Measurements from ENCODE around the gene MAST4.
"Not testable (repeated sequence)": the region's sequence is repeated elsewhere in the genome, so short reads cannot be mapped to it uniquely, and the experiment has no call there.

The MAST4 gene

DNA sequence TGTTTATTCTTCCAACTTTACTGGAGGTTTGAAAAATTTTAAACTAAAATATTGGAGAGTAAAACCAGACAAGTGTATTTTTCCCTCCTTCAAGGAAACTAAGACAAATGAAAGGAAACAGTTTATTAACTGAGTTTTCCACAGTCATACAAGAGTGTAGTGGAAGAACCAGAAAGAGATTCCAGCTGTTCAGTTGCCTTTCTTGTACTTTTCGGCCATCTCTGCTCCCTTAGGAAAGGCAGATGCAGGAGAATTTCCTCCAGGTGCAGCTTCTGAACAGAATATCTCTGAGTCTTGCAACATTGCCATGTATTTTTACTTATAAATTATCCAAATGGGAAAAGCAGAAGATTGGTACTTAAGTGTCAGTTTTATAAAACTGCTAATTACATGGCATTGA, 217.1 kb downstream of the MAST4 start:
- no peak for DNase-seq (ENCODE audit: low spot score)

DNA sequence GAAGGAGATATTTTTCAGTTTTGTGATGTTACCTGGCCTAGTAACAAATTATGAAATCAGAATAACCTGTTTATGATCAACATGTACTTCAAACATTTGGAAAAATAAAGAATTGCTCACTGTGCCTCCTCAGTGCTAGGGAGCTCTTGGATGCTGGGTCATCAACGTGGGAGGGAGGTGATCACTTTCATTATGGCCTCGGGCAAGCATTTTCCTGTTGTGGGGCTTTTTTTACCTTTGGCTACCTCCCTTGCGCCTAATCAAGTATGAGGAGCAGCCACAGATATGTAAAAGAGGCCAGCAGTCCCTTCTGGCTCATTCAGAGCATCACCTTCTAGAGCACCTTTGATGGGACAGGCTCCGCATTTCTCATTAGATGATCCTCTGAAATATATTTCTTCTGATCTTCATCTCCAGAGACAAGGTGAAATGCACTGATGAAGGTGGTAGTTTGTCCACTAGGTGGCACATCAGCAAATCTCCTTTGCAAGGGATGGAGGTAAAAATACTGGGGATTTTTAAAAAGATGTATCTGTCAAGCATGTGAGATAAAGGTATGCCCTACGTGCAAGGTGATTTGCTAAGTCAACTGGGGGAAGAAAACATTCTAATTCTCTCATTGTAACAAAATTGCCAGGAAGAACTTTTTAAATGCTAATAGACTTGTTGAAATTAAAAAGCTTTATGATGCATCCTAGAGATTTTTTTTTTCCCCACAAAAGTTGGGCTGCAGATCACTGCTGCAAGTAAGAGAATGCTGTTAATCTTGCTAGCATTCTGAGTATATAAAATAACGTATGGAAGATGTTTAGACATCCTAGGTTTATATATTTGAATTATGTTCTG, 218.2 kb downstream of the MAST4 start:
- peak; percentile 30 for DNase-seq (ENCODE audit: low spot score)

DNA sequence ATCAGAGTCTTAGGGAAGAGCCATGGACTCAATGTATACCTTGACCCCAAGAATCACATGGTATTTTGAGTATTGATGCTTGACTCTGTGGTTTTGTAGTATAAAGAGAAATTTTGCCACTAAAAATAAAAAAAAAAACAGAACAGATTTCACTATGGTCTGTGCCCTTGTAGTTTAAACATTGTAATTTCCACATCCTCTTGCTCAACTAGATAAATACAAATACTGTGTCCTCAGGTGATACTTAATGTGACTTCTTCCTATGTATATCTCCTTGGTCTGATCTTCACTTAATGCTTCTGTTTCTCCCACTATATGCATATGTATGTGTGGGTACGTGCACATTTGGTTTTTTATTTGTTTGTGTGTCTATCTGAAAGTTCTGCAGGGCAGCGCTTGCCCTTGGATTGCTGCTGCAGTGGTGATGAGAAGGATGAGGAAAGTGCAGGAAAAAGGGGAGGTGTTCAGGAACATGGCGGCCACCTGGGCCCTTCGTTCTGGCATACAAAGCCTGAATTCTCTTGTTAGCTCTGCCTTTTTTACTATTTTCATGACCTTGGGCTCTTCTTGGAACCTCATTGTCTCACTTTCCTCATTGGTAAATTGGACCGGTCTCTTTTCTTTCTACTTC, 222.2 kb downstream of the MAST4 start:
- no peak for DNase-seq (ENCODE audit: low spot score)

DNA sequence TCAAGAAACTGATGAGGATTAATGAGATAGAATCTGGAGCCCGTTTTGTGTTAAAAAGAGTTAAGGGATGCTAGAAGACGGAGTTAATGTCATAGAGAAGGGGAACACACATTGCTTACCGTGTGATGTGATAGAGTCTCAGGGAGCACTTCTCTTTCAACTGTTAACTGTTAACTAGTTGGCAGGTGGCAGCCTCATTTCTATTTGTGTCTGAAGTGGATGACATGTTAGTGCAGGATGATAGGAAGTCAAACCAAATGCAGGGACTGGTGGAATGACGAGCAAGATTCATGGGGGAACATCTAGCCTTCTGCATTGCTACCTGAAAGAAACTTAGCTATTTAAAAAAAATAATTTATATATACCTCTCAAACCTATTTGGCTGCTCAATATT, 222.7 kb downstream of the MAST4 start:
- DNase-seq (ENCODE audit: low spot score) = no peak

DNA sequence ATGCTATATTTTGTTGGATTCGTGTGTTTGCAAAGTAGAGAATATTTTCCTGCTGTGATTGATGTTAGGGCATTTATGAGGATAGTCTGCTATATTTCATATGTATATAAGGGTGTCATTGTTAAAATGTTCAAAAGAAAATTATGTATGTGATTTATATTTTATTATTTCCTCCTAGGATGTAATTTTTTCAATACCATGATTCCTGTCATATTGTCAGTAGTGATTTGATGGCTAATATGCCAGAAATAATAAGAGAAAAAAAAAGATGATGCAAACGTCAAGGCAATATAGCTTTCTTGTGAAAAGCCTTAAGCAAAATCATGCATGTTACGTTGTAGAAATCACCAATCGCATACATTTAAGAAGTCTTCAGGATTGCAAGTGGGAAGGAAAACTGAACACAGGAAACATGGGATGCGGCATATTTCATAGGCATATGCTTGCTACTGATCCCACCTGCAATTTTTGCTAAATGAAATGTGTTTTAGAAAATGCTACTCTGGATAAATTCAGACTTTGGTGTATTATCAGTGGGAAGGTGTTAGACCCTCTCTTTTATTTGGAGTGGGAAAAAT, 224.5 kb downstream of the MAST4 start:
- no peak for DNase-seq (ENCODE audit: low spot score)

DNA sequence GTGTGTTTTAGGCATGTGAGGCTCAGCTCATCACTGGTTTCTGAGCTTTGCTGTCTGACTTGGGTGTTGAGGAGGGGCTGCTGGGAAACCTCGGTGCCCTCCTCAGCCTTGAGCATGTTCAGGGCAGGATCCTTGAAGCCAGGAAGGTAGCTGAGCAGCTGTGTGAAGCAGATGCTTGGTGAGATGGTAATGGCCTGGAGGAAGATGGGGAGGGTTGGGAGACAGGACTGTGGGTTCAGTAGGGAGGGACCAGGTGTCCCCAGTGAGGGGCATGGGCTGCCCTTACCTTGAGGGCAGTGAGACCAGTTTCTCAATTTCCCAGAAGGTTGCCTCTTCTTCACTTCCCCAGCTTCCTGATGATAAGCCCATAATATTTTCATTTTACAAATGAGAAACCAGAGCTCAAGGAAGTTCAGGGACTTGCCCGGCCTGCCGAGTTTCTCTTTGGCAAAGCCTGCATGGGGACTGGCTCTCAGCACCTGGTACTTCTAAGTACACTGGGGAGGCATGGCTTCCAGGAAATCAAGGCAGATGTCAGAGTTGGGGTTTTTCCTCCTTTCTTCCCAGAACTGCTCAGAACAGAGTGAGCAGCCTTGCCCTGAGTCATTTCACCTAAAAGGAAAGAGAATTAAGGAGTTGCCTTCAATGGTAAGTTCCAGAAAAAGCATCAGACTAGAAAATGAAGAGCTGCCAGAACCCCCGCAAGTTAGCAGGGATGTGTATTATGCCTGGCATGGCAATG, 225.7 kb downstream of the MAST4 start:
- no peak for DNase-seq (ENCODE audit: low spot score)

DNA sequence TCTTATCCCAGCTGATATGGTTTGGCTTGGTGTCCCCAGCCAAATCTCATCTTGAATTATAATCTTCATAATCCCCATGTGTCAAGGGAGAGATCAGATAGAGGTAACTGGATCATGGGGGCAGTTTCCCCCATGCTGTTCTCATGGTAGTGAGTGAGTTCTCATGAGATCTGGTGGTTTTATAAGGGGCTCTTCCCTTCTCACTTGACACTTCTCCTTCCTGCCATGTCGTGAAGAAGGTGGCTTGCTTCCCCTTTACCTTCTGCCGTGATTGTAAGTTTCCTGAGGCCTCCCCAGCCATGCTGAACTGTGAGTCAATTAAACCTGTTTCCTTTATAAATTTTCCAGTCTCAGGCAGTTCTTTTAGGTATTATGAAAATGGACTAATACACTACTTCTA, 226.7 kb downstream of the MAST4 start:
- DNase-seq (ENCODE audit: low spot score) = not testable (repeated sequence)

DNA sequence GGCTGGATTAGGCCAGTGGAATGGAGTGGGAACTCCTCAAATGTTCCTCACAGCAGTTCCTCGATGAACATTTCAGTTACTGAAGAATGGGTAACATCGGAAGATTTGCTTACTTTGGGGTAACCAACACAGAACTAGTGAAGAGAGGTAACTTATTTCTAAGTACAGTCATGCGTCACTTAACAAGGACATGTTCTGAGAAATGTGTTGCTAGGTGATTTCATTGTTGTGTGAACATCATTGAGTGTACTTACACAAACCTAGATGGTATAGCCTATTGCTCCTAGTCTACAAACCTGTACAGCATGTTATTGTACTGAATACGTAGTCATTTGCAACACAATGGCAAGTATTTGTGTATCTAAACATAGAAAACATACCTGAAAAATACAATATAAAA, 228.3 kb downstream of the MAST4 start:
- DNase-seq (ENCODE audit: low spot score) = no peak

DNA sequence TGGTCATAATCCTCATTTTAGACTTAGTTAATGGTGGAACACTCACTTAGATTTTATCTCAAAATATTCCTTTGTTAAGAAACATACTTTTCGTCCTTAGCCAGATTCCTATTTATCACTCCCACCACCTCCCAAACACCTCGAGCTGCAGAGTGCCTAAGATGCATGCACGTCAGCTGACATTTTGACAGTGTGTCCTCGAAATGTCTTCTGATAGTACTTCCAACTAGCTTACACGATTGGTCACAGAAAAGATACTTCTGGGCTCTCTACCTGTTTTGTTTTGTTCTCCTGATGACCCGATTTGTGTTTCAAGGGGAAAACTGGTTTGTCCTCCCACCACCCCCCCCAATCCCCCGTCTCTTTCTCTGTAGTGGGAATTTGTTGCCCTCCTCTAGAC, 230.1 kb downstream of the MAST4 start:
- no peak for DNase-seq (ENCODE audit: low spot score)

DNA sequence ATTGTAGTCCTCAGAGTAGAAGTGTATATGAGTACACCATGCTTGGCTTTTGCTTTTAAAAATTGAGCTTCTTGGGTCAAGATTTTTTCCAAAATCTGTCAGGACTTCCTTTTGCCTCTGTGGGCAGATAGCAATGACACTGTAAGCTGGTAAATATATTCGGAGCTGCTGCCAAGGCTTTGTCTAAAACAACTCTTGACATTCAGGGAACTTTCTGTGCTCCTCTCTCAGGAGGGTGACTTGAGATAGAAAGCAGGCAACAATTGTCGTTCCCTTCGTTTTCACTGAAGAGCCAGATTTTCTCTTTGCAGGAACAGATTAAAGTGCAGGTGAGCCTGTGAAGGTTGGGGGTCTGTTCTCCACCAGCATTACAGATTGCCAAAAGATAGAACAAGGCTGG, 230.5 kb downstream of the MAST4 start:
- no peak for DNase-seq (ENCODE audit: low spot score)

DNA sequence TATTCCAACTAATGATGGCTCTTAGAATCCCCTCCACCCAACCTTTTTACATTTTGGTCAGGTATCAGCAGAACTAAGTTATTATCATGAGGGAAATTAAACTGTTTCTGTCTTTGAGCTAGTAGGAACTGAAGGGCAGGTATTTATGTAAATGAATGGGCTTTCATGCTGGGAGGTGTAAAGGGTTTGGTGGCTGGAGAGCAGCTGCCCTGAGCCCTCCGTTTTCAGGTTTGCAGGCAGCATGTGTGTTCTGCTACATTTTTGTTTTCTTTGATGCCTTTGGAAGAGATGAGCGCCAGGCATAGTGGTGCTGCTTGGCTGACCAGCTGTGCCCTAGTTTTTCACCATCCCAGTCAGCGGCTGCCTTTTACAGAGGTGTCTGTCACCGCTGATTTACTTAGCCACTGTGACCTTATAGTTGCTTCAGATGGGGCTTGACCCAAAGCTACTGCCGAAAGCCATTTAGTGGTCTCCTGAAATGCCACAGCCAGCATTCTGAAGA, 231.9 kb downstream of the MAST4 start:
- DNase-seq (ENCODE audit: low spot score) = no peak

DNA sequence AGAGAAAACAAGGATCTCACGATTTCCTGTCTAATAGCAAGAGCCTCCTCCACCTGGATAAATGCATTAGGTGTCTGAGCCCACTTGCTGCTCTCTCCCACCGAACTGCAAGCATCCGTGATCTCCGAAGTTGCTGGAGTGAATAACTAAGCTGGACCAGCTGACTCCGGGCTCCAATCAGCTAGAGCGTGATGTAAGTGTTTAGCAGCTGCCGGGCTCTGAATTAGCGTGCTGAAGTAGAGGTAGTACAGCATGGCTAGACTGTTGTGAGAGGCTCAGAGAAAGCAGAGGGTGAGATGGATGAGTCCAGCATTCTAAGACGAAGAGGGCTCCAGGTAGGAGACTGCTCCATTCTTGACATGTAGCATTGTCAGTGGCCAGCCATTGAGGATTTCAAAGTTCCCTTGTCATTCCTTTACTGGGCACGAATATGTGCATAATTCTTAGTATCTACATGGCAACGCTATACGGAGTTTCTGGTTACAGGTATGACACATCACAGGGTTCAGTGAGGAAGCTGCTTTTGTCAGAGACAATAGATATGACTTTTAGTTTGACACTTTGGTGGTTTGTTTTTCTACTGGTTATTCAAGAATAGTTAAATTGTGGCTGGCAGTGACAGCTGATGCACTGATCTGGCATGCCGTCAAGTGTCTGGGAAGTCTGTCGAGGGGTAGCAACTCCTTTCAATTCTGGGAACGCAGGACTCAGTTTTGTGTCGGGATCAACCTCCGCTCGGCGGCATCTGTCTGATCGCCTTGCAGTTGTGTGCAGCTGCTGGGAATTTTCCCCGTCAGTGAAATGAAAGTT, 232.6 kb downstream of the MAST4 start:
- DNase-seq (ENCODE audit: low spot score) = peak; percentile 29

DNA sequence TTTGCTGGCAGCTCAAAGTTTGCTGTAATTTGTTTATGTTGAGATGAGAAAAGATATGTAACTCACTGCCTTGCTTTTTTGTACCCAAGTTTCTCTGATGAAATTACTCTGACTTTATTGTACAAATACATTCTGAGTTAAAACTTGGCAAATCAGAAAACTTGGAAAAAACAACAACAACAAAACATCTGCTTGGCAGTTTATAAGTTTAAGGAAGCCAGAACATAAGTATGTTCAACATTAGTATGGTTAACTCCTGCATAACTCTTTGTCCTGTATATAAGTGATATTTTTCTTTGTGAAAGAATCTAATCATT, 233.1 kb downstream of the MAST4 start:
- no peak for DNase-seq (ENCODE audit: low spot score)

DNA sequence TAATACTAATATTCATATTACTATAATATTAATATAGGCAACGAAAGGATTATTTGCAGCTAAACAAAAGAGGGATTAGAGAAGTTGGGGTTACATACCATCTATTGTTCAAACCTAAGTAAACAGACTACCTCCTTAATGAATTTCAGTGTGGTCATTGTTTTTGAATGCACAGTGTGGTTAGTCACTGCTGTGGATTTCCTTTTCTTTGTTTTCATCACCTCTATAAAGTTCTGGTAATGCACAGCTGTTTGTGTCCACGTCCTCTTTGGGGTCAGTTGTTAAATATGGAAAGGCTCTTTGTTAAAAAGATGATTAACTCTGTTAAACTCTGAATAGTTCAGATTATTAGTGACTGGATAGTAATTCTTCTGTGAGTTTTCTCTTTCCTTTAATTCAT, 233.6 kb downstream of the MAST4 start:
- DNase-seq (ENCODE audit: low spot score) = no peak

DNA sequence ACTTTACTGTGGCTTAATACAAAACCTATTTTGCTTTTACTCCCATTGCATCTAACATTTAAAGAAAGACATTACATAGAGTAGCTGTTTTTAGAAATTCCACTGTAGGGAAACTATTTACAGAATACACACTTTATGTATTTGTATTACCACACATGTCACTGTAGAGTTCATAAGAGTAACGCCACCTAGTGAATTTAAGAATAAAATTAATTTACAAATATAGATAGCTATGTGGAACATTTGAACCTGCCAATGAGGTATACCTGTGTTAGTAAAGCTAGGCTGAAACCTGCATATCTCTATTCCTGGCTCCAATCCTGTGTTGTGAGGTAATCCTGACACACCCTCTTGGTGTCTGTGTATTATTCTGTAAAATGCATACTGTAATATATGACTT, 234.4 kb downstream of the MAST4 start:
- peak; percentile 18 for DNase-seq (ENCODE audit: low spot score)

DNA sequence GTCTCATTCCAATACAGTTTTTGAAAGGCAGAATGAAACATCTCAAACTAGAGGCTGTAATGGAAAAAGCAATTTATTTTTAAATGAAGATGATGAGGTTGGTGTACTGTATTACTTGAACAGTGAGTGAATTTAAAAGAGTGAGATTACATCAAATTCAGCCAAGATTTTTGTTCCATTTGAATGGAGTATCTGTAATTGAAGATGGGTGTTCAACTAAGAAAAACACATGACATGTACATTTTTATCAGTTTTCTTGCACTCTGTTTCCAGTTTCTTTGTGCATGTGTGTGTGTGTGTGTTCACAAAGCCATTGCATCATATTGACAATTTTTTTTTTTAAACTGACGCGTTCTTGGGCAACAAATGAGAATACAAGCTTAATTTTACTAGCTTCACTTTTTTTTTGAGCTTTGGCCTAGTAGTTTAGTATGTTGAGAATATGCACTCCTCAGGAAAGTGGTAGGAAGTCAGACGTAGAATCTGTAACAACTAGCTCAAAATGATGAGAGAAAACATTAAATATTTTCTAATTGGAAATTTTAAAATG, 243.5 kb downstream of the MAST4 start:
- no peak for DNase-seq (ENCODE audit: low spot score)

DNA sequence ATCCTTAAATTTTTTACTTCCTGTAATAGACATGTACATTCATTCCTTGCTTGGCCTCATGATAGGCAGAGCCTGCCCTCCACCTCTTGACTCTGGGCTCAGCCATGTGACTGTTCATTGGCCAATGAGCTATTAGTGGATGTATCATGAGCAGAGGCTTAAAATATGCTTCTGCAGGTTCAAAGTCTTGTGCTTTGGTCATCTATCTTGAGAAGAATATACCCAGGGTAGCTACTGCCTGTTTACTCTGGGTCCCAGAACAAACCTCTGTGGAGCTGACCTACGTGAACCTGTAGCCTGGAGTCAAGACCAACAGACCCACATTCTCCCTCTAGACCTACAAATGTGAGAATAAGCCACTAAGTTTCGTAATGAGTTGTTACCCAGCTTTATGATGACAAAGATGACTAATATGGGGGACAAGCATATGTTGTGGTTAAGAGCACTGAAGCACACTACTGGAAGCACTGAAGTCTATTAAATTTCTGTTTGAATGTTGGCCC, 244.4 kb downstream of the MAST4 start:
- no peak for DNase-seq (ENCODE audit: low spot score)

DNA sequence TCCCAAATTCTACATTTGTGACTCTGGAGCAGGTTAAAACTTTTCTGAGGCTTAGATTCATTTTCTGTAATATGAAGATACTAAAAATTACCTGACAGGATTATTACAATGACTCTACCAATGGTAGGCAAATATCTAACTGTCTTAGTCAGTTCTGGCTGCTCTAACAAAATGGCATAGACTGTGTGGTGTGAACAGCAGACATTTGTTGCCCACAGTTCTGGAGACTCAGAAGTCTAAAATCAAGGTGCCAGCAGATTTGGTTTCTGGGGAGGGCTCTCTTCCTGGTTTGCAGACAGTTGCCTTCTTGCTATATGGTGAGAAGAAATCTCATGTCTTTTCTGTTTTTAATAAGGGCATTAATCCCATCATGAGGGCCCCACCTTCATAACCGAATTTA, 245.1 kb downstream of the MAST4 start:
- DNase-seq (ENCODE audit: low spot score) = no peak

DNA sequence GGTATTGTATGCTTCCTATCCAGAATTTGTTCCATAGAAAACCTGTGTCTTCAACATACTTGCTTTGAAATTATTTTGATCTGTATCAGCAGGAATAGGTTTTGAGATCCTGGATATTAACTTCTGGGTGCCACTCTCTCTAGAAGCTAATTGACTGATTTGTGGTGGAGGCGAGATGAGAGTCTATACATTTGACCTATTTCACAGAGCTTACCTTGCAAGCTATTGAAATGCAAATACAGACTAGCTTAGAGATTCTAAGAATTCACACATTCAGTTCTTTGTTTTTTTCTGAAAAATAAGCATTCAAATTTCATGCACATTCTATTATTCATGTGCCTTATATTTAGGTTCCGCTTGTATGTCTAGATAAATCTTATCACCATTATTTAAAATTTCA, 246.3 kb downstream of the MAST4 start:
- DNase-seq (ENCODE audit: low spot score) = no peak

DNA sequence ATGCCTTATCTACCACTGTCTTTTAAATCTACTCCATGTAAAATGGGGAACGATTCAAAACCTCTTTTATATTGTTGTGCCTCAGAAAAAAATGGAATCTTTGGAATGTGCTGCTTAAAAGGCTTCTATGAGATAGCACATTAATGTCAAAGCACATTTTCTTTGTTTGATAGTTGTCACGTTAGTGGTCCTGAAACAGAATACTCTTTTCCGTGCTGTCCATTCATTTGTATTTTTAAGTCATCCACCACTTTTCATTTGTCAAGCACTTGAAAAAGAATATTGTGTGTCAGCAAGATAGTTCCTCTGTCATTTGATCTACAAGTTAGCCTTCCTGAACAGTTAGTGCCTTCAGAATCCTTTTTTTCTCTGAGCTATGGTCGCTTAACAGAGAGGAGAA, 246.9 kb downstream of the MAST4 start:
- no peak for DNase-seq (ENCODE audit: low spot score)

Data from hematopoietic multipotent progenitor cell treated with erythropoietin and hydrocortisone succinate and interleukin-3 and kit ligand, for 15 days (in vitro differentiated cells).